ENCODE data around the gene SLC2A14.
"Not testable (repeated sequence)": the region's sequence is repeated elsewhere in the genome, so short reads cannot be mapped to it uniquely, and the experiment has no call there.

The SLC2A14 gene

DNA sequence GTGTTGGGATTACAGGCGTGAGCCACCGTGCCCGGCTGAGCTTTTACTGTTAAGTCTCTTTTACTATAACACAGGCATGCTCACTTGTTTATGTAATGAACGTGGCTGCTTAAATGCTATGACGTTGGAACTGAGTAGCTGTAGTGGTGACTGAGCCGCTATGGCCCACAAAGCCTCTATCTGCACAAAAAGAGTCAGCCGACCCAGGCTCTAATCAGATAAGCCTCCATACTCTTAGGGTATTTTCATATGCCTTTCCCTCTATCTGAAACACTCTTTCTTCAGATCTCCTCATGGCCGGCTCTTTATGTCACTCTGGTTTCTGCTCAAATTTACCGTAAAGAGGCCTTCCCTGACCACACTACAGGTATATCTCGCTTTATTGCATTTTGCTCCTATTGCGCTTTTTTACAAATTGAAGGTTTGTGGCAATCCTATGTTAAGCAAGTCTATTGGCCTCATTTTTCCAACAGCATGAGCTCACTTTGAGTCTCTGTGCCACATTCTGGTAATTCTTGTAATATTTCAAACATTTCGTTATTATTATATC lies 8.0 kb downstream of the SLC2A14 start:
- H3K36me3 ChIP-seq (ENCODE audit: insufficient read depth, low read length) = no peaks in the 10 kb centered on the region

DNA sequence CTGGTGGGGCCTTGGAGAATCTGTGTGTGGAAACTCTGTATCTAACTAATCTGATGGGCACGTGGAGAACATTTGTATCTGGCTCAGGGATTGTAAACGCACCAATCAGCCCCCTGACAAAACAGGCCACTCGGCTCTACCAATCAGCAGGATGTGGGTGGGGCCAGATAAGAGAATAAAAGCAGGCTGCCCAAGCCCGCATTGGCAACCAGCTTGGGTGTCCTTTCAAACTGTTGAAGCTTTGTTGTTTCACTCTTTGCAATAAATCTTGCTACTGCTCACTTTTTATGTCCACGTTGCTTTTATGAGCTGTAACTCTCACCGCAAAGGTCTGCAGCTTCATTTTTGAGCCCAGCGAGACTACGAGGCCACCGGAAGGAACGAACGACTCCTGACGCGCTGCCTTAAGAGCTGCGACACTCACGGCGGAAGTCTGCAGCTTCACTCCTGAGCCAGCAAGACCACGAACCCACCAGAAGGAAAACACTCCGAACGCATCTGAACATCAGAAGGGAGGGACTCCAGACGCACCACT lies 9.8 kb downstream of the SLC2A14 start:
- H3K36me3 ChIP-seq (ENCODE audit: insufficient read depth, low read length); H3K9me3 ChIP-seq (replicated peaks; ENCODE audit: low read length); H3K9ac ChIP-seq (ENCODE audit: low read depth, low read length); H3K4me2 ChIP-seq (ENCODE audit: low read length); H3K27me3 ChIP-seq (ENCODE audit: control insufficient read depth, insufficient read depth, low read length); H3K4me3 ChIP-seq (ENCODE audit: low read length): not testable (repeated sequence)
- peaks cover 13% of the 10 kb centered on the region for H3K4me1 ChIP-seq (ENCODE audit: control insufficient read depth, insufficient read depth, low read length)

More for the DNA sequence above, 8.0 kb downstream of the SLC2A14 start:
- Histone ChIP-seq H3K27me3 (ENCODE audit: control insufficient read depth, insufficient read depth, low read length) (no peaks in the 10 kb centered on the region), H3K9me3 (replicated peaks; ENCODE audit: low read length) (no peaks in the 10 kb centered on the region), H3K4me1 (ENCODE audit: control insufficient read depth, insufficient read depth, low read length) (peaks cover 10% of the 10 kb centered on the region), H3K9ac (ENCODE audit: low read depth, low read length) (no peak overlapping the region), H3K4me3 (ENCODE audit: low read length) (no peak overlapping the region), H3K4me2 (ENCODE audit: low read length) (no peak overlapping the region)

DNA sequence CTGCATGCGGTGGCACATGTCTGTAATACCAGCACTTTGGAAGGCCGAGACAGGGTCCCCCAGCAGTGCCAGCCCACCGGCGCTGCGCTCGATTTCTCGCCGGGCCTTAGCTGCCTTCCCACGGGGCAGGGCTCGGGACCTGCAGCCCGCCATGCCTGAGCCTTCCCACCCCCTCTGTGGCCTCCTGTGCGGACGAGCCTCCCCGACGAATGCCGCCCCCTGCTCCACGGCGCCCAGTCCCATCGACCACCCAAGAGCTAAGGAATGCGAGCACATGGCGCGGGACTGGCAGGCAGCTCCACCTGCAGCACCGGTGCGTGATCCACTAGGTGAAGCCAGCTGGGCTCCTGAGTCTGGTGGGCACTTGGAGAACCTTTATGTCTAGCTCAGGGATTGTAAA lies 10.4 kb downstream of the SLC2A14 start:
- not testable (repeated sequence) for H3K36me3 ChIP-seq (ENCODE audit: insufficient read depth, low read length); H3K27me3 ChIP-seq (ENCODE audit: control insufficient read depth, insufficient read depth, low read length); H3K4me3 ChIP-seq (ENCODE audit: low read length); H3K9me3 ChIP-seq (replicated peaks; ENCODE audit: low read length); H3K4me2 ChIP-seq (ENCODE audit: low read length); H3K9ac ChIP-seq (ENCODE audit: low read depth, low read length)
- peaks cover 13% of the 10 kb centered on the region for H3K4me1 ChIP-seq (ENCODE audit: control insufficient read depth, insufficient read depth, low read length)

DNA sequence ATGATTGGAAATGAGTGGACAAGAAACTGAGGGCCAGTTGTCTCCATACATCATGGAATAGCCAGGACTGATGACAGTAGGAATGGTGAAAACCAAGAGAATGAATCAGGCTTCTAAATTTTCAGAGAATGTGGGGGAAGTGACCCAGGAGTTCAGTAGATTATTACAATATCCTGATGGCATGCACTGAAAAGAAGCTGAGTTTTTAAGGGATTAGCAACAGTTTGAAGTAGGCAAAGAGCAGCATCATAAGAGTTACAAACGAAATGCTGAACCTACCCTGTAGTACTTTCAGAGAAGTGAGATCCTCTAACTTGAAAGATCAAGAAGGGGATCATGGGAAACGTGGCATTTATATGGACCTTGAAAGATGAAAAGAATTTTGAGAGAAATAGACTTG lies 13.2 kb downstream of the SLC2A14 start:
- Histone ChIP-seq H3K9ac (ENCODE audit: low read depth, low read length) (peak overlapping the region; percentile 70), H3K27me3 (ENCODE audit: control insufficient read depth, insufficient read depth, low read length) (no peaks in the 10 kb centered on the region), H3K4me3 (ENCODE audit: low read length) (no peak overlapping the region), H3K4me1 (ENCODE audit: control insufficient read depth, insufficient read depth, low read length) (peaks cover 13% of the 10 kb centered on the region), H3K36me3 (ENCODE audit: insufficient read depth, low read length) (no peaks in the 10 kb centered on the region), H3K9me3 (replicated peaks; ENCODE audit: low read length) (no peaks in the 10 kb centered on the region), H3K4me2 (ENCODE audit: low read length) (peak overlapping the region; percentile 61)

DNA sequence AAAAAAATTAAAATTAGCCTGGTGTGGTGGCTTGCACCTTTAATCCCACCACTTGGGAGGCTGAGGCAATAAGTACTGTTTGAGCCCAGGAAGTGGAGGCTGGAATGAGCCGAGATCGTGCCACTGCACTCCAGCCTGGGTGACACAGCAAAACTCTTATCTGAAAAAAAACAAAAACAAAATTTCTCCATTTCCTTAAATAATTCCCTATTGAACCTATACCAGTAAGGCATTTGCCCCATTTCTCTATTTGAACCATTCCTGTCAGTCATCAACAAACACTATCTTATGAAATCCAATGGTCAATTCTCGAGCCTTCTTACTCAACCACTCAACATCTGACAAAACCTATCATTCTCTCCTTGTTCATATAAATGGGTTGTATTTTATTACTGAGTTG lies 14.7 kb downstream of the SLC2A14 start:
- no peak overlapping the region for H3K4me3 ChIP-seq (ENCODE audit: low read length)
- H3K9ac ChIP-seq (ENCODE audit: low read depth, low read length) = no peak overlapping the region
- H3K27me3 ChIP-seq (ENCODE audit: control insufficient read depth, insufficient read depth, low read length) = no peaks in the 10 kb centered on the region
- H3K4me1 ChIP-seq (ENCODE audit: control insufficient read depth, insufficient read depth, low read length) = peaks cover 13% of the 10 kb centered on the region
- no peak overlapping the region for H3K4me2 ChIP-seq (ENCODE audit: low read length)
- H3K36me3 ChIP-seq (ENCODE audit: insufficient read depth, low read length) = no peaks in the 10 kb centered on the region
- H3K9me3 ChIP-seq (replicated peaks; ENCODE audit: low read length) = no peaks in the 10 kb centered on the region

DNA sequence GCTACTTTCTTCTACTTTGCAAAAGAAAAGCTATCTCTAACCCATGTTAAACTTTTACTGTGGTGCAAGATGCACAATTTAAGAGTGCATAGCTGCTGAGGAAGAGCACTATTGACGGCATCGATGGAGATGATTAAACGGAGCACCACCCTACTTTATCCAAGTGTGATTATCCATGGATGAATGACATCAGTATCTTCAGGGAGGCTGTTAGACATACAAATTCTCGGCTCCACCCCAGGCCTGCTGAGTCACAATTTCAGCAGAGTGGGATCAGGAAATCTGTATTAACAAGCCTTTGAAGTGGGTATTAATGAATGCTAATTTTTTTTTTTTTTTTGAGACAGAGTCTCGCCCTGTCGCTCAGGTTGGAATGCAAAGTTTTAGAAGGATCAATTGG lies 16.2 kb downstream of the SLC2A14 start:
- H3K9me3 ChIP-seq (replicated peaks; ENCODE audit: low read length) = no peaks in the 10 kb centered on the region
- no peaks in the 10 kb centered on the region for H3K36me3 ChIP-seq (ENCODE audit: insufficient read depth, low read length)
- H3K4me2 ChIP-seq (ENCODE audit: low read length) = no peak overlapping the region

DNA sequence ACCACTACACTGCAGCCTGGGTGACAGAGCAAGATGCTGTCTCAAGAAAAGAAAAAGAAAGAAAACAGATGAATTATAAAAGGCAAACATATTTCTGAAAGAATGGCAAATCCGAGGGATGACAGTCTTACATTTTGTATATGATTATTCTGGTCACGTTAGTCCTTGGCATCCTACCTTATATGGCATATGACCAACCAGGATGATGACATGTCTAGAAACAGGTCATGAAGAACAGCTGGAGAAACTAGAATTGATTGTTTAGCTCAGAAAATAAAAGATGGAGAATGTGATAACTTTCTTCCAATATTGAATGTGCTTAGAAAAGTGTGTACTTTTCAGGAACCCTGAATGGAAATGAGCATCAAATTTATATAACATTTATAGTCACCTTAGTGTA lies 19.2 kb downstream of the SLC2A14 start:
- no peaks in the 10 kb centered on the region for H3K4me1 ChIP-seq (ENCODE audit: control insufficient read depth, insufficient read depth, low read length)
- H3K9me3 ChIP-seq (replicated peaks; ENCODE audit: low read length) = no peaks in the 10 kb centered on the region
- H3K36me3 ChIP-seq (ENCODE audit: insufficient read depth, low read length) = no peaks in the 10 kb centered on the region
- no peak overlapping the region for H3K4me2 ChIP-seq (ENCODE audit: low read length)
- no peak overlapping the region for H3K4me3 ChIP-seq (ENCODE audit: low read length)
- H3K9ac ChIP-seq (ENCODE audit: low read depth, low read length) = no peak overlapping the region
- H3K27me3 ChIP-seq (ENCODE audit: control insufficient read depth, insufficient read depth, low read length) = no peaks in the 10 kb centered on the region

More for the DNA sequence above, 16.2 kb downstream of the SLC2A14 start:
- Histone ChIP-seq H3K27me3 (ENCODE audit: control insufficient read depth, insufficient read depth, low read length) (no peaks in the 10 kb centered on the region), H3K4me3 (ENCODE audit: low read length) (no peak overlapping the region), H3K9ac (ENCODE audit: low read depth, low read length) (no peak overlapping the region), H3K4me1 (ENCODE audit: control insufficient read depth, insufficient read depth, low read length) (peaks cover 13% of the 10 kb centered on the region)

DNA sequence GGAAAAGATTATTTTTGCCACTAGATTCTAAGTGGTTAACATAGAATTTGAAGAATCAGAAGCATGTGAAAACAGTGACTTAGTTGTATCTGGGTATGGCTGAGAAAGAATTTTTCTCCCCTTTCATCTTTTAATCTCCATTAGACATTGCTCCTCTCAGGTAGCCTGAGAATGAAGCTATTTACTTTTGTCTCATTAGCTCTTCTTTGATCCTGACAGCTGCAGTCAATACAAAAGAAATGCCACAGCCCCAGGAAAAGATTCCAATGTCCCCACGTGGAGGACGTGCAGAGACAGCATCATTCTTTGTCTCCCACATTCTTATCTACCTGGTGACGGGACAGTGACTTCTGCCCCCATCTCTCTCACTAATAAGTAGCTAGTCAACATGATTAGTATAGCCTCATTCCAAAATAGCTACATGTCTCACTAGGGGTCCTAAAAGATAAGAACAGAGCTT lies 21.1 kb downstream of the SLC2A14 start:
- H3K4me1 ChIP-seq (ENCODE audit: control insufficient read depth, insufficient read depth, low read length); H3K4me3 ChIP-seq (ENCODE audit: low read length); H3K27me3 ChIP-seq (ENCODE audit: control insufficient read depth, insufficient read depth, low read length); H3K36me3 ChIP-seq (ENCODE audit: insufficient read depth, low read length); H3K9ac ChIP-seq (ENCODE audit: low read depth, low read length); H3K4me2 ChIP-seq (ENCODE audit: low read length); H3K9me3 ChIP-seq (replicated peaks; ENCODE audit: low read length): not testable (repeated sequence)

DNA sequence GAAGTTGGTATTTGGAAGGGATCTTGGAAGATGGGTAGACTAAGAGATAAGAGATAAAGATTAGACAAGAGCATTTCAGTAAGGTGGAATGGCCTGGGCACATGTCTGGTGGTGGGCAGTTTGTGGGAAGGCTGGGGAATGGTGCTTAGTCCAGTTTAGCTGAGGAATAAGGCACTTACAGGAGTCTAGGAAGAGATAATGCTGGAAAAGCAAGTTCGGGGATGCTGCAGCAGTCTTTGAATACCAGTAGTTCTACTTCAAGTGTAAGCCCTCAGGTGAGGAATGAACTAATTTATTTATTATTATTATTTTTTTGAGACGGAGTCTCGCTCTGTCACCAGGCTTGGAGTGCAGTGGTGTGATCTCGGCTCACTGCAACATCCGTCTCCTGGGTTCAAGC lies 22.6 kb downstream of the SLC2A14 start:
- not testable (repeated sequence) for H3K4me2 ChIP-seq (ENCODE audit: low read length); H3K9me3 ChIP-seq (replicated peaks; ENCODE audit: low read length); H3K9ac ChIP-seq (ENCODE audit: low read depth, low read length)

DNA sequence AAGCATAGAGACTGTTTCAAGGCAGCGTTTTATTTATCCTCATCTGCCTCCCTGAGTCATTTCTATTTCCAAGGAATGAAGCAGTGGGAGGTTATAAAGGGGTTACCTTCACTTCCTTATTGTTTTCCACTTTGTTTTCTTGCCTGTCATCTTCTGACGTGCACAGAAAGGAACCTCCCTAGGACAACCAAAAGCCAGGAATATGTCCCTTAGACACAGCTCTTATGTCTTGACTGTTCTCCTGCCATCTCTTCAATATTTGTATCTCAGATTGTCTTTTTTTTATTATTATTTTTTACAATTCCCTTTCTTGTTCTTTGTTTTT lies 24.7 kb downstream of the SLC2A14 start:
- H3K4me2 ChIP-seq (ENCODE audit: low read length); H3K9me3 ChIP-seq (replicated peaks; ENCODE audit: low read length); H3K4me1 ChIP-seq (ENCODE audit: control insufficient read depth, insufficient read depth, low read length); H3K4me3 ChIP-seq (ENCODE audit: low read length); H3K27me3 ChIP-seq (ENCODE audit: control insufficient read depth, insufficient read depth, low read length); H3K36me3 ChIP-seq (ENCODE audit: insufficient read depth, low read length); H3K9ac ChIP-seq (ENCODE audit: low read depth, low read length): not testable (repeated sequence)

More for the DNA sequence above, 22.6 kb downstream of the SLC2A14 start:
- not testable (repeated sequence) for H3K36me3 ChIP-seq (ENCODE audit: insufficient read depth, low read length); H3K27me3 ChIP-seq (ENCODE audit: control insufficient read depth, insufficient read depth, low read length); H3K4me3 ChIP-seq (ENCODE audit: low read length); H3K4me1 ChIP-seq (ENCODE audit: control insufficient read depth, insufficient read depth, low read length)

DNA sequence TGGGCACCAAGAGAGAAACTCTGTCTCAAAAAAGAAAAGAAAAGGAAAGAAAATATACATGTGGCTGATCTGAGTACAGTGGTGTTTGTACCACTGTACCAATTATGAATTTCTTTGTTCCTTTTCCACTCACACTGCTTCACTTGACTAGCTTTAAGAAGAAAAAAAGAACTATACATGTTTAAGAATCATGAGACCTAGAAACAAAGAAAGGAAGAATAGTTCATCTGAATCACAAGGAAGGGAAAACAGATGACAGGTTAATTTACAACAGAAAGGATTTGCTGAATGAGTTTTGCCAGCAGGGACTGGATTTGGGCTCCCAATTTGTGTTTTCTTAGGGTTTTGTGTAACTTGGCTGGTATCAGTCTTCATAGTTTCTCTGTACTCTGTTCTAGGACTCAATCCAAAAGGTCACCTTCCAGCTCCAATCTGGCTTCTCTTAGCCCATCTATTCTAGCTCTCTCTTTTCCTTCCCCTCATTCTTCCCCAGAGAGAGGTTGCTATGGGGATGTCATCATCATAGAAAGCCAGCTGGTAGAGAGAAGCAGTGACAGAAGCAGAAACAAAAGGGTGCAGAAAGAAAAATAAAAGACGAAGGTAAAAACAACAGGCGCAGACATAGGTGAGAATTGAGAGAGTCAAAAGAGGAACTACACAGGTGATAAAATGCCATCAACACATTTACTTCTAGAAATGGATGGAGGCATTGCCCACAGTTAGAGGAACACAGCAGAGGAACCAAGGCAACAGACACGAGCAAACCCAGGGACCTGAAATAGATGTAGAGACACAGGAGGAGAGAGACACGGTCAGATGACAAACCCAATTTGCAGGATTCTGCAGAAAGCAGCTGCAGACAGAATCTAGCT lies 25.3 kb downstream of the SLC2A14 start:
- not testable (repeated sequence) for H3K36me3 ChIP-seq (ENCODE audit: insufficient read depth, low read length); H3K9me3 ChIP-seq (replicated peaks; ENCODE audit: low read length); H3K9ac ChIP-seq (ENCODE audit: low read depth, low read length); H3K4me3 ChIP-seq (ENCODE audit: low read length); H3K4me2 ChIP-seq (ENCODE audit: low read length); H3K27me3 ChIP-seq (ENCODE audit: control insufficient read depth, insufficient read depth, low read length); H3K4me1 ChIP-seq (ENCODE audit: control insufficient read depth, insufficient read depth, low read length)

DNA sequence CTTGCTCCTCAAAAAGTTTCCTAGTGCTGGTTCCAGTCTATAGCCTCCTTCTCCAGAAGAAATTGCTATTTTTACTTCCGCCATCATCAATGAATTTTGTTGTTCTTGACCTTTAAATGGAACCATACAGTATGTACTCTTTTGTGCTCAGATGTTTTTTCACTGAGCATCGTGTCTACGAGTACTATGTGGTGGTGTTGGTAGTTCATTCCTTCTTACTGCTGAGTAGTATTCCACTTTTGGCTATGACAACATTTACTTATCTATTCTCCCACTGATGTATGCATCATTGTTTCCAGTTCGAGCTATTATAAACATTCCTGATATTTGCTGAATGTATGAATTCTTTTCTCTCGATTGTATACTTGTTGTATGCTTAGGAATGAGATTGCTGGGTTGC lies 28.6 kb downstream of the SLC2A14 start:
- Histone ChIP-seq H3K4me2 (ENCODE audit: low read length) (no peak overlapping the region), H3K4me3 (ENCODE audit: low read length) (no peak overlapping the region), H3K9me3 (replicated peaks; ENCODE audit: low read length) (no peaks in the 10 kb centered on the region), H3K27me3 (ENCODE audit: control insufficient read depth, insufficient read depth, low read length) (peaks cover 5% of the 10 kb centered on the region), H3K9ac (ENCODE audit: low read depth, low read length) (no peak overlapping the region), H3K4me1 (ENCODE audit: control insufficient read depth, insufficient read depth, low read length) (no peaks in the 10 kb centered on the region), H3K36me3 (ENCODE audit: insufficient read depth, low read length) (no peaks in the 10 kb centered on the region)
